T-helper 1 cell treated with Interleukin-12 subunit alpha and Interleukin-12 subunit beta and Interleukin-4 antibody, amounts not matched to agents 30 μg/mL and 1 μg/mL, for 36 hours (primary cell): Measurements from ENCODE around the gene ABHD17A.
"Not testable (repeated sequence)": the region's sequence is repeated elsewhere in the genome, so short reads cannot be mapped to it uniquely, and the experiment has no call there.

ENCODE experiments used
- H3K27ac Mint-ChIP-seq: one replicate; pipeline ENCODE4 v1.8.0; 2021; ENCODE audit warnings: mild to moderate bottlenecking, mixed read lengths
- H3K27me3 Mint-ChIP-seq: one replicate; pipeline ENCODE4 v1.8.0; 2021; ENCODE audit warnings: low read depth, mixed read lengths
- H3K36me3 Mint-ChIP-seq: one replicate; pipeline ENCODE4 v1.8.0; 2021; ENCODE audit warnings: low read depth, mixed read lengths
- H3K4me1 Mint-ChIP-seq: one replicate; pipeline ENCODE4 v1.8.0; 2021; ENCODE audit warnings: low read depth, mixed read lengths
- H3K4me3 Mint-ChIP-seq: one replicate; pipeline ENCODE4 v1.8.0; 2021; ENCODE audit warnings: mild to moderate bottlenecking, moderate library complexity, mixed read lengths
- H3K9me3 Mint-ChIP-seq: one replicate; pipeline ENCODE4 v1.8.0; 2021; ENCODE audit warnings: mixed read lengths

ABHD17A gene

DNA sequence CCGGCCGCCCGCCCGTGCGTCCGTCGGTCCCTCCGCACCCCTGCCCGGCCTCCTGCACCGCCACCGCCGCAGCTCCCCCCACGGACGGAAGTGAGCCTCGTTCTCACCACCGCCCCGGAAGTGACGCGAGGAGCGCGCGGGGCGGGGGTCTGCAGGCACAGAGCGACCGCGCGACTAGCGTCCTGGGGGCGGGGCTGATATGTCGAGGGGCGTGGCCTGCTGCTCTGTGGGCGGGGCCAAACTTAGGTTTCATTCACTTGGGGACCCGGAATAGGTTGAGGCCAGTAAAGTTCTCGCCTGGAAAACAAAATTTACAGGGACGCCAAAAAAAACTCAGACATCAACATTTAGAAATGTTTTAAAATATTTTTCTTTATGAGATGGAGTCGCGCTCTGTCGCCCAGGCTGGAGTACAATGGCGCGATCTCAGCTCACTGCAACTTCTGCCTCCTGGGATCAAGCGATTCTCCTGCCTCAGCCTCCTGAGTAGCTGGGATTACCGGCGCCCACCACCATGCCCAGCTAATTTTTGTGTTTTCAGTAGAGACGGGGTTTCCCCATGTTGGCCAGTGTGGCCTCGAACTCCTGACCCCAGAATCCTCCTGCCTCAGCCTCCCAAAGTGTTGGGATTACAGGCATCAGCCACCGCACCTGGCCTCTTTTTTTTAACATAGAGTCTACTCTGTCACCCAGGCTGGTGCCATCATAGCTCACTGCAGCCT lies at the start of gene ABHD17A:
Gene ABHD17A, minus strand, starts transcription at position 99 of the 722 bp plus-strand sequence. CDS start 3,930 bp downstream, outside the sequence.
- peaks cover 20% of the 10 kb centered on the region for H3K36me3 Mint-ChIP-seq
- peak within 1 kb of the TSS; percentile 97 for H3K27ac Mint-ChIP-seq
- H3K4me1 Mint-ChIP-seq, result peaks cover 30% of the 10 kb centered on the region
- peak within 1 kb of the TSS; percentile 98 for H3K4me3 Mint-ChIP-seq
- H3K27me3 Mint-ChIP-seq, H3K9me3 Mint-ChIP-seq: not testable (repeated sequence)

DNA sequence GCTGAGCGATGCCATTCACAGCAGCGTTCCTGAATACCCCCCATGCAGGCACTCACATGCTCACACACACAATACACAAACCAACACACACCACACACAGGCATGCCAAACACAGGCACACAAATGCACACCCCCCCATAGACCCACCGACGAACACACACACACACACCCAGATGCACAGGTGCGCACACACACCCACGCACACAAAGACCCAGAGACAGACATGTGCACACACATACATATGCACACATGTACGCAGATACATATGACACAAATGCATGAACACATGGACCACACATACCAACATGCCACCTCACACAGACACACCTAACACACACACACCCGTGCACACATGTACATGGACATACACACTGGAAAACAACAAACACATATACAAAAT lies 48.6 kb upstream of the ABHD17A start:
- Mint-ChIP-seq H3K27me3 (no peaks in the 10 kb centered on the region), H3K36me3 (peaks cover 24% of the 10 kb centered on the region), H3K9me3 (peaks cover 20% of the 10 kb centered on the region), H3K4me1 (peaks cover 20% of the 10 kb centered on the region), H3K4me3 (no peak overlapping the region), H3K27ac (no peak overlapping the region)

DNA sequence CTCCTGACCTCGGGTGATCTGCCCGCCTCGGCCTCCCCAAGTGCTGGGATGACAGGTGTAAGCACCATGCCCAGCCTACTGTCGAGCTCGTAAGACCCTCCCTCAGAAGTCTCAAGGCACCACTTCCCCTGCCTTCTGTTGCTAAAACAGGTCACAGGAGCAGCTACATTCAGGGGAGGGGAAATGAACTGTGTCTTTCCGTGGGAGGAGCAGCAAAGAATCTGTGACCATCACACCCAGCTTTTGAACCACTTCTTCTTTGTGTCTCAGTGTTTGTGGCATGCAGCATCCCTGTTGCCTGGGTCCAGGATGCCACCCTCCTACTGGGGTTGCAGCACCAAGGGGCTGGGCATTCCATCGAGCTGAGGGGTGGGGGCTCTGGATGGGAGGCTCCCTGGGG lies 47.9 kb upstream of the ABHD17A start:
- H3K36me3 Mint-ChIP-seq, result peaks cover 24% of the 10 kb centered on the region
- no peak overlapping the region for H3K4me3 Mint-ChIP-seq
- H3K27me3 Mint-ChIP-seq, result no peaks in the 10 kb centered on the region
- H3K4me1 Mint-ChIP-seq, result peaks cover 20% of the 10 kb centered on the region
- H3K27ac Mint-ChIP-seq, result no peak overlapping the region
- peaks cover 20% of the 10 kb centered on the region for H3K9me3 Mint-ChIP-seq

GRCh38 chr19:1932395-1932794 lies 47.1 kb upstream of the ABHD17A start:
- Mint-ChIP-seq H3K4me1 (peaks cover 25% of the 10 kb centered on the region), H3K4me3 (no peak overlapping the region), H3K27ac (no peak overlapping the region), H3K27me3 (no peaks in the 10 kb centered on the region), H3K36me3 (peaks cover 28% of the 10 kb centered on the region), H3K9me3 (peaks cover 20% of the 10 kb centered on the region)

GRCh38 chr19:1931445-1931844 lies 46.1 kb upstream of the ABHD17A start:
- H3K27me3 Mint-ChIP-seq, result no peaks in the 10 kb centered on the region
- H3K4me3 Mint-ChIP-seq, result no peak overlapping the region
- H3K9me3 Mint-ChIP-seq, result peaks cover 20% of the 10 kb centered on the region
- peaks cover 24% of the 10 kb centered on the region for H3K36me3 Mint-ChIP-seq
- peaks cover 22% of the 10 kb centered on the region for H3K4me1 Mint-ChIP-seq
- H3K27ac Mint-ChIP-seq, result no peak overlapping the region

DNA sequence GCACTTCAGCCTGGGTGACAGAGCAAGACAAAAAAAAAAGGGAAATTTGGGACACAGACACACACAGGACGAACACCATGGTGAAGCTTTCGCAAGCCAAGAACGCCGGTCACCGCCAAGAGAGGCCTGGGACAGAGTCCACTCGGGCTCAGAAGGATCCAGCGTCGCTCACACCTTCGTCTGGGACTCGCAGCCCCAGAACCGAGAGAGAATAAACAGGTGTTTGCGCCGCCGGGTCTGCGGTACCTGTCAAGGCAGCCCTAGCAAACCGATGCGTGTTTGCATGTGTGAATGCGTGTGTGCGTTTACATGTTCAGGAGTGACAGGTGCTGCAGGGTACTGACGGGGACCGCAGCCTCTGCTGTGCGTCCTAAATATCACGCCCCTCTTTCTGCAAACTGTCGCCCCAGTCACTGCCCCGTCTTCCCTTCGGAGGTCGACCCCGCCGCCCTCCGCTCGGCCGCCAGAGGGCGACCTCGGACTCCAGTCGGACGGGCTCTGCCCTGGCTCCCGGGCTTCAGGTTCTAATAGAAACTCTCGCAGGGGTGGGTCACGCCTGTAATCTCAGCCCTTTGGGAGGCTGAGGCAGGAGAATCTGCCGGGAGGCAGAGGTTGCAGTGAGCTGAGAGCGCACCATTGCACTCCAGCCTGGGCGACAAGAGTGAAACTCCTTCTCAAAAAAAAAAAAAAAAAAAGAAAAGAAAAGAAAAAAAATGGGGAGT lies 43.9 kb upstream of the ABHD17A start:
- no peak overlapping the region for H3K27ac Mint-ChIP-seq
- H3K9me3 Mint-ChIP-seq, result peaks cover 15% of the 10 kb centered on the region
- no peaks in the 10 kb centered on the region for H3K27me3 Mint-ChIP-seq
- H3K4me3 Mint-ChIP-seq, result peak overlapping the region; percentile 75
- H3K36me3 Mint-ChIP-seq, result peaks cover 13% of the 10 kb centered on the region
- peaks cover 18% of the 10 kb centered on the region for H3K4me1 Mint-ChIP-seq

DNA sequence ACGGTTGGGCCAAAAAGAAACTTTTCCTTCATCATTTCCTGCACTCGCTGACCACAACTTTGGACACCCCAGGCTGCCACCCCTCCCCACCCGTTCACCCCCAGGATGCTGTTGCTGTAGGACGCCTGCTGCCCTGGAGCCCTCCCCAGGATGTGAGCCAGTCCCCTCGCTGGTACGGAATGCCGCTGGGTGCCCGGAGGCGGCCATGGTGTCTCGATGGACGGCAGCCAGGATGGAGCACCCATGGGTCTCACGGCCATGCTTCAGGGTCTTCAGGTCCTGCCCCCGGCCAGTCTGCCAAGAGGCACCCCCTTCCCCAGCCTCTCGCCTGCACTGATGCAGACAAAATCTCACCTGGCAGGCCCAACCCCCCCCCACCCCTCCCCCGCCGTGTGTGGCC lies 40.2 kb upstream of the ABHD17A start:
- peaks cover 26% of the 10 kb centered on the region for H3K4me1 Mint-ChIP-seq
- H3K27me3 Mint-ChIP-seq, result no peaks in the 10 kb centered on the region
- H3K4me3 Mint-ChIP-seq, result no peak overlapping the region
- H3K27ac Mint-ChIP-seq, result no peak overlapping the region
- H3K36me3 Mint-ChIP-seq, result peaks cover 14% of the 10 kb centered on the region
- H3K9me3 Mint-ChIP-seq, result no peaks in the 10 kb centered on the region

DNA sequence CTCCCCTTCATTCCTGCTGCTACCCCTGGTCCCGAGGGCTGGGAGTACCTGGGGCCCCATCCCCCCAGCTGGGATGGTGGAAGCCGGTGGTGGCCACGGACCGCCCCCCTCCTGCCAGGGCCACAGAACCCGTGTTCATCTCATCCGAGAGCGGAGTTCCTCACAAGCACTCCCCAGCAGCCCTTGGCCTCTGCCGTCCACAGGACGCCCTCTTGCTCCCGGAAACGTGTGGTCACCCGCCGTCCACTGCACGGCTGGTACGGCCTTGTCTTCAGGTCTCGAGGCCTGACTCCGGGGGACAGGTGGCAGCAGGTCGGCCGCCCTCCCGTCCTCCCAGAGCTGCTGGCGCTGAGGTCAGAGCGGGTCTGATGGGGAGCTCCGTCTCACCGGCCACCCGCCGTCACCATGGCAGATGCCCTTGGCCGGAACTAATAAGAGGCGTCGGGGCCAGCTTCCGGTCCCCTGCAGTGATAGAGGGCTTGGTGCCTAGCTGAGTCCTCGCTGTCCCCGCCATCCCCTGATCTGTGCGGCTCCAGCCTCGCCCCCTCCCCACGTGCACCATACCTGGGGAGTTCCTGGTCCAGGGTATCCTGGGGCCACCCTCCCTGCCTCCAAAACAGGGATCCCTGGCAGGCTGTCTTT lies 39.1 kb upstream of the ABHD17A start:
- Mint-ChIP-seq H3K9me3 (no peaks in the 10 kb centered on the region), H3K4me3 (no peak overlapping the region), H3K36me3 (peaks cover 18% of the 10 kb centered on the region), H3K4me1 (peaks cover 20% of the 10 kb centered on the region), H3K27me3 (no peaks in the 10 kb centered on the region), H3K27ac (no peak overlapping the region)

- H3K4me1 Mint-ChIP-seq, result peaks cover 17% of the 10 kb centered on the region
- H3K27ac Mint-ChIP-seq, result peak overlapping the region; percentile 65
These were observed 38.0 kb upstream of the ABHD17A start for GRCh38 chr19:1923319-1923718.

DNA sequence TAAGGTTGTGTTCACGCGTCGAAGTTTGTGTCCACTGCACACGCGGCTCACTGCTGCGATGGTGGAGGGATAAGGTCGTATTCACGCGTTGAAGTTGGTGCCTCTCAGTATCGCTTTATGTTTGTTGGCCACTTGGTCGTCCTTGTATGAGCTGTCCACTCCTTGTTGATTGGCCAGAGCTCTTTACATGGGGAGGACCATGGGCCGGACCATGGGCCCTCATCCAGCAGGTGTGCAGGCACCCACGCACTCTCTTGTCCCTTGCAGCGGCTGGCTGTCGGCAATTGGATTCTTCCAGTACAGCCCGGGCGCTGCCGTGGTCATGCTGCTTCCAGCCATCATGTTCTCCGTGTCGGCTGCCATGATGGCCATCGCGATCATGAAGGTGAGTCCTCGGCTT lies 37.5 kb upstream of the ABHD17A start:
- no peaks in the 10 kb centered on the region for H3K9me3 Mint-ChIP-seq
- no peak overlapping the region for H3K4me3 Mint-ChIP-seq
- peaks cover 15% of the 10 kb centered on the region for H3K36me3 Mint-ChIP-seq
- peaks cover 15% of the 10 kb centered on the region for H3K4me1 Mint-ChIP-seq
- peak overlapping the region; percentile 63 for H3K27ac Mint-ChIP-seq
- no peaks in the 10 kb centered on the region for H3K27me3 Mint-ChIP-seq

More at GRCh38 chr19:1923319-1923718, 38.0 kb upstream of the ABHD17A start:
- Mint-ChIP-seq H3K9me3 (no peaks in the 10 kb centered on the region), H3K27me3 (no peaks in the 10 kb centered on the region), H3K36me3 (peaks cover 18% of the 10 kb centered on the region), H3K4me3 (no peak overlapping the region)

DNA sequence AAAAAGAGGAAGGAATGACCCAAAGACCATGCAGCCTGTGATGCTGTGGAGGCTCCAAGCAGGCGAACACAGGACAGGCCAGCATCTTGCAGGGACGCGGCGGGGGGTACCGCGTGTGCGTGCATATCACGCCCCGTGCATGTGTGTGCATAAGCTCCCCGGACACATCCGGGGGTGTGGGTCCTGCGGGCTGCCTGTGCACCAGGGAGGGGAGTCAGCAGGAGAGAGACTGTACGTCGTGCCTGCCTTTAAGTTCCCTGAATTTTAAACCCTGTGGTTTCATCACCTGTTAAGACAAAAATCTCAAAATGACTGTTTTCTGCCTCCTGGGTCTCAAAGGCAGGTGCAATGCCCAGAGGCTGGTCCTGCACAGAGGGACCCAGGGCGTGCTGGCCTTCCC lies 36.5 kb upstream of the ABHD17A start:
- no peaks in the 10 kb centered on the region for H3K9me3 Mint-ChIP-seq
- peaks cover 15% of the 10 kb centered on the region for H3K36me3 Mint-ChIP-seq
- peaks cover 11% of the 10 kb centered on the region for H3K4me1 Mint-ChIP-seq
- no peak overlapping the region for H3K27ac Mint-ChIP-seq
- no peak overlapping the region for H3K4me3 Mint-ChIP-seq
- no peaks in the 10 kb centered on the region for H3K27me3 Mint-ChIP-seq

- H3K4me3 Mint-ChIP-seq, result no peak overlapping the region
- peaks cover 15% of the 10 kb centered on the region for H3K36me3 Mint-ChIP-seq
- H3K4me1 Mint-ChIP-seq, result peaks cover 11% of the 10 kb centered on the region
- H3K9me3 Mint-ChIP-seq, result no peaks in the 10 kb centered on the region
- no peaks in the 10 kb centered on the region for H3K27me3 Mint-ChIP-seq
- H3K27ac Mint-ChIP-seq, result no peak overlapping the region
These were observed 36.0 kb upstream of the ABHD17A start for GRCh38 chr19:1921326-1921725.

GRCh38 chr19:1920644-1921043 lies 35.3 kb upstream of the ABHD17A start:
- H3K4me3 Mint-ChIP-seq, result no peak overlapping the region
- peaks cover 15% of the 10 kb centered on the region for H3K36me3 Mint-ChIP-seq
- no peaks in the 10 kb centered on the region for H3K9me3 Mint-ChIP-seq
- no peaks in the 10 kb centered on the region for H3K27me3 Mint-ChIP-seq
- H3K27ac Mint-ChIP-seq, result no peak overlapping the region
- peaks cover 11% of the 10 kb centered on the region for H3K4me1 Mint-ChIP-seq

- Mint-ChIP-seq H3K27me3 (no peaks in the 10 kb centered on the region), H3K36me3 (peaks cover 15% of the 10 kb centered on the region), H3K4me1 (peaks cover 11% of the 10 kb centered on the region), H3K27ac (no peak overlapping the region), H3K9me3 (no peaks in the 10 kb centered on the region), H3K4me3 (no peak overlapping the region)
These were observed 33.7 kb upstream of the ABHD17A start for GRCh38 chr19:1918975-1919374.

DNA sequence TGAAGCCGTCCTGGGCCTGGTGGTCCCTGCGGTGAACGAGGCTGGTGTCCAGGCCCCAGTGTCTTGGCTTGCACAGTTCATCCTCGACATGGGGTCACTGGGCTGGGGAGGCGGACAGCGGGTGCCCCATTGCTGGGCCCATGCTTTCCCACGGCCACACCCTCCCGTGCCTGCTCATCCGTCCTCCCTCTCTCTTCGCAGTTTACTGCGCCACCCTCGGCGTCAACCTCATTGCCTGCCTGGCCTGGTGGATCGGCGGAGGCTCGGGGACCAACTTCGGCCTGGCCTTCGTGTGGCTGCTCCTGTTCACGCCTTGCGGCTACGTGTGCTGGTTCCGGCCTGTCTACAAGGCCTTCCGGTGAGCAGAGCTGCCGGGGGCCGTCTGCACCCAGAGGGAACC lies 32.6 kb upstream of the ABHD17A start:
- H3K36me3 Mint-ChIP-seq, result peaks cover 14% of the 10 kb centered on the region
- no peak overlapping the region for H3K27ac Mint-ChIP-seq
- peaks cover 6% of the 10 kb centered on the region for H3K4me1 Mint-ChIP-seq
- H3K9me3 Mint-ChIP-seq, result no peaks in the 10 kb centered on the region
- H3K4me3 Mint-ChIP-seq, result no peak overlapping the region
- H3K27me3 Mint-ChIP-seq, result no peaks in the 10 kb centered on the region
